ENCODE results near the gene VEPH1.

VEPH1 gene

GRCh38 chr3:157428853-157429252 lies 74.4 kb downstream of the VEPH1 start:
- no peak for TF ChIP-seq CTCF (IDR thresholded peaks at IDR 0.05; ENCODE audit: insufficient read depth, low read length, poor library complexity, severe bottlenecking)
- no peak for DNase-seq (ENCODE audit: extremely low read depth, insufficient read length)
- H3K27me3 ChIP-seq (replicated peaks; ENCODE audit: control insufficient read depth, insufficient read depth, low read length): no peaks in the 10 kb centered on the region
- H3K4me3 ChIP-seq (replicated peaks; ENCODE audit: low read depth, low read length): no peak overlapping the region
- H3K36me3 ChIP-seq (ENCODE audit: control insufficient read depth, insufficient read depth, low read length): no peaks in the 10 kb centered on the region

- no peaks in the 10 kb centered on the region for H3K27me3 ChIP-seq (replicated peaks; ENCODE audit: control insufficient read depth, insufficient read depth, low read length)
- H3K36me3 ChIP-seq (ENCODE audit: control insufficient read depth, insufficient read depth, low read length): no peaks in the 10 kb centered on the region
- no peak overlapping the region for H3K4me3 ChIP-seq (replicated peaks; ENCODE audit: low read depth, low read length)
- no peak for TF ChIP-seq CTCF (IDR thresholded peaks at IDR 0.05; ENCODE audit: insufficient read depth, low read length, poor library complexity, severe bottlenecking)
- no peak for DNase-seq (ENCODE audit: extremely low read depth, insufficient read length)
These were observed 75.3 kb downstream of the VEPH1 start for GRCh38 chr3:157427901-157428300.

GRCh38 chr3:157423337-157423736 lies 79.9 kb downstream of the VEPH1 start:
- DNase-seq (ENCODE audit: extremely low read depth, insufficient read length): no peak
- Histone ChIP-seq H3K27me3 (replicated peaks; ENCODE audit: control insufficient read depth, insufficient read depth, low read length) (no peaks in the 10 kb centered on the region), H3K36me3 (ENCODE audit: control insufficient read depth, insufficient read depth, low read length) (no peaks in the 10 kb centered on the region), H3K4me3 (replicated peaks; ENCODE audit: low read depth, low read length) (no peak overlapping the region)
- TF ChIP-seq CTCF (IDR thresholded peaks at IDR 0.05; ENCODE audit: insufficient read depth, low read length, poor library complexity, severe bottlenecking): no peak

GRCh38 chr3:157420606-157421130 lies 82.5 kb downstream of the VEPH1 start:
- Histone ChIP-seq H3K27me3 (replicated peaks; ENCODE audit: control insufficient read depth, insufficient read depth, low read length) (no peaks in the 10 kb centered on the region), H3K36me3 (ENCODE audit: control insufficient read depth, insufficient read depth, low read length) (no peaks in the 10 kb centered on the region), H3K4me3 (replicated peaks; ENCODE audit: low read depth, low read length) (no peak overlapping the region)
- no peak for TF ChIP-seq CTCF (IDR thresholded peaks at IDR 0.05; ENCODE audit: insufficient read depth, low read length, poor library complexity, severe bottlenecking)
- no peak for DNase-seq (ENCODE audit: extremely low read depth, insufficient read length)

GRCh38 chr3:157418104-157418503 lies 85.1 kb downstream of the VEPH1 start:
- no peaks in the 10 kb centered on the region for H3K27me3 ChIP-seq (replicated peaks; ENCODE audit: control insufficient read depth, insufficient read depth, low read length)
- DNase-seq (ENCODE audit: extremely low read depth, insufficient read length): no peak
- H3K36me3 ChIP-seq (ENCODE audit: control insufficient read depth, insufficient read depth, low read length): no peaks in the 10 kb centered on the region
- no peak for TF ChIP-seq CTCF (IDR thresholded peaks at IDR 0.05; ENCODE audit: insufficient read depth, low read length, poor library complexity, severe bottlenecking)
- no peak overlapping the region for H3K4me3 ChIP-seq (replicated peaks; ENCODE audit: low read depth, low read length)

GRCh38 chr3:157417247-157417646 lies 86.0 kb downstream of the VEPH1 start:
- Histone ChIP-seq H3K4me3 (replicated peaks; ENCODE audit: low read depth, low read length) (no peak overlapping the region), H3K36me3 (ENCODE audit: control insufficient read depth, insufficient read depth, low read length) (no peaks in the 10 kb centered on the region), H3K27me3 (replicated peaks; ENCODE audit: control insufficient read depth, insufficient read depth, low read length) (no peaks in the 10 kb centered on the region; the same call in 1 of the 2 replicates)
- no peak for TF ChIP-seq CTCF (IDR thresholded peaks at IDR 0.05; ENCODE audit: insufficient read depth, low read length, poor library complexity, severe bottlenecking)
- DNase-seq (ENCODE audit: extremely low read depth, insufficient read length): no peak

All from GM06990 (cell line).